Rectal smooth muscle tissue (tissue), 1 donor: Measurements from ENCODE around the gene OSTF1.

ENCODE experiments used
- H3K27ac ChIP-seq: one replicate; pipeline ENCODE4 v1.7.0; 2013; ENCODE audit warnings: low read depth, low read length, inconsistent platforms
- H3K27me3 ChIP-seq: one replicate; pipeline ENCODE4 v1.7.0; 2013; ENCODE audit warnings: low read length; ENCODE audit not compliant: control insufficient read depth, insufficient read depth
- H3K36me3 ChIP-seq: one replicate; pipeline ENCODE4 v1.7.0; 2013; ENCODE audit warnings: low read length; ENCODE audit not compliant: control insufficient read depth, insufficient read depth
- H3K4me1 ChIP-seq: one replicate; pipeline ENCODE4 v1.7.0; 2013; ENCODE audit warnings: low read length; ENCODE audit not compliant: control insufficient read depth, insufficient read depth
- H3K4me3 ChIP-seq: one replicate; pipeline ENCODE4 v1.7.0; 2013; ENCODE audit warnings: low read length
- H3K9ac ChIP-seq: one replicate; pipeline ENCODE4 v1.7.0; 2013; ENCODE audit warnings: low read length

The OSTF1 gene

GRCh38 chr9:75184471-75184870 lies 96.2 kb downstream of the OSTF1 start:
- no peak overlapping the region for H3K9ac ChIP-seq
- H3K36me3 ChIP-seq, result no peaks in the 10 kb centered on the region
- H3K27ac ChIP-seq, result no peak overlapping the region
- no peak overlapping the region for H3K4me3 ChIP-seq
- H3K4me1 ChIP-seq, result no peaks in the 10 kb centered on the region
- no peaks in the 10 kb centered on the region for H3K27me3 ChIP-seq

- no peaks in the 10 kb centered on the region for H3K27me3 ChIP-seq
- no peak overlapping the region for H3K9ac ChIP-seq
- H3K4me3 ChIP-seq, result no peak overlapping the region
- no peak overlapping the region for H3K27ac ChIP-seq
- no peaks in the 10 kb centered on the region for H3K4me1 ChIP-seq
- H3K36me3 ChIP-seq, result no peaks in the 10 kb centered on the region
These were observed 97.4 kb downstream of the OSTF1 start for GRCh38 chr9:75185585-75186170.

GRCh38 chr9:75186767-75187380 lies 98.6 kb downstream of the OSTF1 start:
- H3K36me3 ChIP-seq, result no peaks in the 10 kb centered on the region
- no peak overlapping the region for H3K9ac ChIP-seq
- H3K4me3 ChIP-seq, result no peak overlapping the region
- no peaks in the 10 kb centered on the region for H3K4me1 ChIP-seq
- H3K27ac ChIP-seq, result no peak overlapping the region
- no peaks in the 10 kb centered on the region for H3K27me3 ChIP-seq

- H3K4me3 ChIP-seq, result no peak overlapping the region
- H3K9ac ChIP-seq, result no peak overlapping the region
- no peaks in the 10 kb centered on the region for H3K4me1 ChIP-seq
- no peaks in the 10 kb centered on the region for H3K27me3 ChIP-seq
- no peaks in the 10 kb centered on the region for H3K36me3 ChIP-seq
- no peak overlapping the region for H3K27ac ChIP-seq
These were observed 100.4 kb downstream of the OSTF1 start for GRCh38 chr9:75188756-75189155.

GRCh38 chr9:75190762-75191161 lies 102.4 kb downstream of the OSTF1 start:
- H3K27me3 ChIP-seq, result no peaks in the 10 kb centered on the region
- no peak overlapping the region for H3K4me3 ChIP-seq
- H3K4me1 ChIP-seq, result no peaks in the 10 kb centered on the region
- no peak overlapping the region for H3K9ac ChIP-seq
- no peak overlapping the region for H3K27ac ChIP-seq
- H3K36me3 ChIP-seq, result no peaks in the 10 kb centered on the region
